SK-N-MC (cell line): Measurements from ENCODE around the gene NFXL1.

Experiments used
- EZH2 ChIP-seq: fragments of 200-600 bp; sonication (generic); IDR thresholded peaks from one replicate; pipeline ENCODE4 v1.6.1; 2017; ENCODE audit warnings: antibody characterized with exemption
- FOXP2 ChIP-seq: optimal IDR thresholded peaks from 2 replicates; pipeline ENCODE3; 2011; ENCODE audit warnings: mild to moderate bottlenecking, moderate library complexity; ENCODE audit not compliant: insufficient read depth; ENCODE audit errors: extremely low read length, control extremely low read depth
- POLR2AphosphoS5 ChIP-seq: IDR thresholded peaks from 2 replicates; pipeline ENCODE4 v1.6.1; 2012; ENCODE audit warnings: mild to moderate bottlenecking, low read depth, low read length, borderline replicate concordance

DNA sequence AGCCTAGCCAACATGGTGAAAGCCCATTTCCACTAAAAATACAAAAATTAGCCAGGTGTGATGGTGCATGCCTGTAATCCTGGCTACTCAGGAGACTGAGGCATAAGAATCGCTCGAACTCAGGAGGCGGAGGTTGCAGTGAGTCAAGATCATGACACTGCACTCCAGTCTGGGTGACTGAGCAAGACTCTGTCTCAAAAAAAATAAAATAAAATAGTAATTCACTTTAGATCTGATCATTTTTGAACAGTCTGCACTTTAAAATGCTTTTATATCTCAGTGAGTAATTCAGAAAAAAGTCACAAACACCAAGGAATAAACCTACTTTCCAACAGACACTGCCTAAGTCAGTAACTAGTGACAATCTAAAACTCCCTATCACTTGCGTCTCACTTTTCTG lies 50.9 kb downstream of the NFXL1 start:
- TF ChIP-seq EZH2 (no peak), POLR2AphosphoS5 (no peak), FOXP2 (no peak)
